Measurements from ENCODE around the gene ARSI.

The ARSI gene

DNA sequence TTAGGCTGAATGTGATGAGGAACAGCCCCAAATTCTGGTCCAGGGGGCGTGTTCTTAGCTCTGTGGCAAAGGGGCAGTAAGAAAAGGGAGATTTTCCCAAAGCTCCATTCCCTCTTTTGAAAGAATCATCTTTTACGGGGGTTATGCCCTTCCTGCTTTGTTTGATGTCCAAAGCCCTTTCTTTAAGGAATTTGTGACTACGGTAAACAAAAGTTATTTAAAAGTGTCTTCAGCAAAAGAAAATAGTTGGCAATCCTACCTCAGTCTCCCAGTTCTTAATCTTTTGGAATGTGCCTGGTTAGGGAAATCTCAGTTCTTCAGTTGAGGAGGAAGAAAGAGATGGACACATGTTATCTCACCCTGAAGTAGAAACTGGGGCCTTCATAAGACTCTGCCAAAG lies 24.4 kb upstream of the ARSI start:
- DNase-seq (ENCODE audit: low read depth in 2 of 2), result no peak

DNA sequence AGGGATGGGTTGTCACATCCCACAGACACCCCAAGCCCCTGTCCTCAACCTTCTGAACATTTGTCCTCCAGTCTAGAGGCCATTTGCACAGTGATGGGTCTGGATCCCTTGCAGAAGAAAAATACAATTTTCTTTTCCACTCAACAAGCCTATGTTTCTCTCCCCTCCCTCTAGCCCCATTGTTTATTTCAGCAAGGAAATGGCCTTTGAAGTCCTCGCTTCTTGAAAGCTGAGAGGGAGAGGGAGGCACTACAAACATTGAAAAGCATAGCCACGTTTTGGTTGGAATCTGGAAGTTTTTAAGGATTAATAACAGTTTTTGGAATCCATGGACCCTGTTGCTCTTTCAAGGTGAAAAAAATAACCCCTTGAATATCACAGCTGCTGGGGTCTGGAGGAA lies 24.0 kb upstream of the ARSI start:
- no peak for DNase-seq (ENCODE audit: low read depth in 2 of 2)

DNA sequence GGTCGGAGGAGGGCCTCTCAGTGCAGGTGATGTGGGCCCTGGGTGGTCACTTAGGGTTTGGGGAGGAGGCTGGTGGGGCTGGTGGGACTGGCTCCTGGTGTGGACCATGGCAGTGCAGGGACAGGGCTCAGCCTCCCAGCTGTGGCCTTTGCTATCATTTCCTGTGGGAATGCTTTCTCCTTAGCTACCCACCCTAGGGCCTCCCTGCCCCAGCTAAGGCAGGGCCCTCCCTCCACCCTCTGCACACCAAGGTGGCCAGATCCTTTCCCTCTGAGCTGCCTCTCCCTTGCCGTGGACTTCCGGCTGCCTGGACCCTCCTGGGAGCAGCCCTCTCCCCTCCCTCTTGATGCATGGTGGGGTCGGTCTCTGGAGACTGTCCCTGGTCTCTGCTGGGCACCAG lies 22.7 kb upstream of the ARSI start:
- no peak for DNase-seq (ENCODE audit: low read depth in 2 of 2)

DNA sequence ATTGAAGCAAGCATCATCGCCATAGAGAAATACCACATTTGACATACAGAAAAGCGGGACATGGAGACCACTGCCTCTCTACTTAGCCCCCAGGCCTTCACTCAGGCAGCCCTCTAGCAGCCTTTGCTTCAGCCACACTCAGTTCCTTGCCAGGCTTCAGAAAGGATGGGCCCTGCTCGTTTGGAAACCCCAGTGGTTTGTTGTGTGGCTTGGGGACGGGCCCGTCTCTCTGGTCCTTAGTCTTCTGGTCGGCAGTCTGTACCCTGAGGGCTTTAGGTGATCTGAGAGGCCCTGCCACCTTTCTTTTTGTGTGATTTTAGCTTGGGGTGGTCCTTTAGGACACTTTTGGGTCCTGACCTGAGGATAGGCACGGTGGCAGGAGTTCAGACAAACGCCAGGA lies 21.1 kb upstream of the ARSI start:
- DNase-seq (ENCODE audit: low read depth in 2 of 2), result no peak

DNA sequence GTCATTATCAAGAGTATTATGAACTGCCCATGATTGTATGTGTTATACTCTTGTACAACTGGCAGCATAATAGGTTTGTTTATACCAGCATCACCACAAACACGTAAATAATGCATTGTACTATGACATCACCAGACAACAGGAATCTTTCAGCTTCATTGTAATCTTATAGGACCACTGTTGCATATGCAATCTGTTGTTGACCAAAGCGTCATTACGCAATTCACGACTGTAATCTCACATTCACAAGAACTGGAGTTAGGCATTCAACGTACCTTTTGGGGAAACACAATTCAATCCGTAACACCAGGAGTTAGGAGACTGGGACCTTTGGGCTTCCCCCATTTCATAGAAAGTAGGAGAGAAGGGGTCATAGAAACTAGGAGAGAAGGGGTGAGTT lies 20.4 kb upstream of the ARSI start:
- no peak for DNase-seq (ENCODE audit: low read depth in 2 of 2)

DNA sequence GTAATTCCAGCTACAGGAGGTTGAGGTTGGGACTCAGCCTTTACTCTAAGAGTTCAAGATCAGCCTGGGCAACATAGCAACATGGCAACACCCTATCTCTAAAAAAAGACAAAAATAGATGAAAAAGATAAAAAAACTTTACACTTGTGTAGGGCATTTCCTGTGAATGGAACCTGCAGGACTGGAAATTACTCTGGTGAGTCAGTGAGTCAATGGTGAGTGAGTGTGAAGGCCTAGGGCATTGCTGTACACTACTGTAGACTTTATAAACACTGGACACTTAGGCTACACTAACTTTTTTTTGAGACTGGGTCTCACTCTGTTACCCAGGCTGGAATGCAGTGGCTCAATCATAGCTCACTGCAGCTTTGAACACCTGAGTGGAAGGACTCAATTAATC lies 19.5 kb upstream of the ARSI start:
- DNase-seq (ENCODE audit: low read depth in 2 of 2), result no peak

DNA sequence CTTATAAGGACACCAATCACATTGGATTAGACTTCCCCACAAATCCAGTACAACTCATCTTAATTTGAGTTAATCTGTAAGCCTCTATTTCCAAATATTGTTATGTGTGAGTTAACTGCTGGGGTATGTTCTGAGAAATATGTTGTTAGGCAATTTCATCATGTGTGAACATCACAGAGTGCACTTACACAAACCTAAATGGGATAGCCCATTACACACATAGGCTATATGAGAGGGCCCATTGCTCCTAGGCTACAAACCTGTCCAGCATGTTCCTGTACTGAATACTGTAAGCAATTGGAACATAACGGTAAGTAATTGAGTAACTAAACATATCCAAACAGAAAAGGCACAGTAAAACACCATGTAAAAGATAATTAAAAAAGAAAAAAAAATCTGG lies 19.1 kb upstream of the ARSI start:
- no peak for DNase-seq (ENCODE audit: low read depth in 2 of 2)

DNA sequence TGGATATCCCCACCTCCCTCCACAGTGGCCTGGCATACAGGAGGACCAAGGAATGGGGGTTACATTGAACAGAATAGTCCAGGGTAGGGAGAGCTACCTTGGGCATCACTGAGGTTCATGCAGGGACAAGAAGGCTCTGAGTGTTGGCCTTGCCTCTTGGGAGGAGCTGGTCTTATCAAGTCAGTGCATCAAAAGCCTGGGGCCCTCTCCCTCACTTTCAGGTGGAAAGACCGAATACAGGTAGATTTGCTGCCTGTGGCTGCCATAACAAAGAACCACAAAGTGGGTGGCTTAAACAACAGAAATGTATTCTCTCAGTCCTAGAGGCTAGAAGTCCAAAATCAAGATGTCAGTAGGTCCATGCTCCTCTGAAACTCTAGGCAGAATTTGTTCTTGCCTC lies 18.5 kb upstream of the ARSI start:
- DNase-seq (ENCODE audit: low read depth in 2 of 2), result no peak

DNA sequence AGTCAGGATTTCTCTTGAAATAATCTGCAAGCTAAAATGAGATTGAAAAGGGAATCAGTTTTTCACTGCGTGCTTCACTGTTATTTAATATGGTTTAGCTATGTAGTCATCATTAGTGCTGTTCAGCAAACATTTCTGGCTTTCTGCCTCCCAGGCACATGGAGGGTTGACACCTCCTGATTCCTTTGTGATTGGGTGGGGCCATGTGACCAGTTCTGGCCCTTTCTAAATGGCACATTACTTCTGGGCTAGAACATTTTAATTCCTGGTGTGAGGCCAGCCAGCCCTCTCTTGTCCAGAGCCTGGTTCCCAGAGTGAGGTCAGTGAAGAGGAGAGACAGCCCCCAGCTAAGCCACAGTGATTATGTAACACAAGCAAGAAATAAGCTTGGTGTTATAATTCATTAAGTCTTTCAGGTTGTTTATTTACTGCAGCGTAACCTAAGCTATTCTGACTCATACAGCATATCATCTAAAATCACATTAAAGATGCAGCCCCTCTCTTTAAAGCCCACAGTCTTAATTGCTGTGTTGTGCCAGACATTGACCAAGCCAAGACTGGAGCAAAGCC lies 17.4 kb upstream of the ARSI start:
- no peak for DNase-seq (ENCODE audit: low read depth in 2 of 2)

DNA sequence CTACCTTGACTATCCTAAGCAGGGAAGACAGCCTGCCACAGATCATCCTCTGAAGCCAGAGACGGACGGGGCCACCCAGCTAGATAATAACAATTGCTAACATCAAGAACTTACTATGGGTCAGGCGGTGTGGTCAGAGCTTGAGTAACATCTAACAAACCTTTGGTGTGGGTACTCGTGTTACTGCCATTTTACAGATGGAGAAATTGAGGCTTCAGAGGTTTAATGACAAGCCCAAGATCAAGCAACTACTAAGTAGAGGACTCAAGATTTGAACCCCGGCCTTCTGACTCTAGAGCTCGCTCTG lies 16.7 kb upstream of the ARSI start:
- DNase-seq (ENCODE audit: low read depth in 2 of 2), result no peak

DNA sequence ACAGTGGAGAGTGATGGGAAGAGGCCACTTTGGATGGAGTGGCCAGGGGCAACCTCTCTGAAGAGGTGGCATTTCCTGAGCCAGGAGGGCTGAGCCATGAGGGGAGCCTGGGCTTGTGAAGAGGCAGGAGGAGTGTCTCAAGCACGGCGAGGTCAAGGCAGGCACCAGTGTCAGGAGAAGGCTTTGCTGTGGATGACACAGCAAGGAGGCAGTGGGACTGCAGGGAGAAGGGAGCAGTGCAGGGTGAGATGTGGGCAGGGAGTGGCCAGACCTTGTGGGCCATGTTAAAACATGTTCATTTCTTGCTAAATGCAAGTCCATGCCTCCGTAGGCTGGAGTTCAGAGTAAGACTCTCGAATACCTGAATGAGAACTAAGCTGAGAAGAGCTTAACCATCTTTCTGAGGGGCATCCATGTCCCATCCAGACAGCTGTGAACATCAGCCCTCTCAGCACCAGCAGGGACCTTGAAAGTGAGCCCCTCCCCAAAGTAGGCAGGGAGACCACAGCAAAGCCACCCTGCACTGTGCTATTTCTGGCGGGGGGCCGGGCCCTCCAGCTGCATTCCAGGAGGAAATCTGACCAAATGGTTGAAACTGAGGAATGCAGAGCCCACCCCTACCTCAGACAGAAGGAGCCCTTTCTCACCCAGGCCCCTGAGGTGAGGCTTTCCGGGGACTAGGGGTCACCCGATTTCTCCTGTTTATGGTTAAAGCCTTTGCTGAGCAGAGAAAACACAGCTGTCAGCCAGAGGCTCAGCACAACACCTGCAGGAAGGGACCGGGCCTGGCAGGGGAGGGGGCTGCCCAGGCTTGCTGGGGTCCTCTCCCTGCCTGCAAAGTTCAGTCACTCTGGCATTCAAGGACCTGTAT lies 16.1 kb upstream of the ARSI start:
- no peak for DNase-seq (ENCODE audit: low read depth in 2 of 2)

DNA sequence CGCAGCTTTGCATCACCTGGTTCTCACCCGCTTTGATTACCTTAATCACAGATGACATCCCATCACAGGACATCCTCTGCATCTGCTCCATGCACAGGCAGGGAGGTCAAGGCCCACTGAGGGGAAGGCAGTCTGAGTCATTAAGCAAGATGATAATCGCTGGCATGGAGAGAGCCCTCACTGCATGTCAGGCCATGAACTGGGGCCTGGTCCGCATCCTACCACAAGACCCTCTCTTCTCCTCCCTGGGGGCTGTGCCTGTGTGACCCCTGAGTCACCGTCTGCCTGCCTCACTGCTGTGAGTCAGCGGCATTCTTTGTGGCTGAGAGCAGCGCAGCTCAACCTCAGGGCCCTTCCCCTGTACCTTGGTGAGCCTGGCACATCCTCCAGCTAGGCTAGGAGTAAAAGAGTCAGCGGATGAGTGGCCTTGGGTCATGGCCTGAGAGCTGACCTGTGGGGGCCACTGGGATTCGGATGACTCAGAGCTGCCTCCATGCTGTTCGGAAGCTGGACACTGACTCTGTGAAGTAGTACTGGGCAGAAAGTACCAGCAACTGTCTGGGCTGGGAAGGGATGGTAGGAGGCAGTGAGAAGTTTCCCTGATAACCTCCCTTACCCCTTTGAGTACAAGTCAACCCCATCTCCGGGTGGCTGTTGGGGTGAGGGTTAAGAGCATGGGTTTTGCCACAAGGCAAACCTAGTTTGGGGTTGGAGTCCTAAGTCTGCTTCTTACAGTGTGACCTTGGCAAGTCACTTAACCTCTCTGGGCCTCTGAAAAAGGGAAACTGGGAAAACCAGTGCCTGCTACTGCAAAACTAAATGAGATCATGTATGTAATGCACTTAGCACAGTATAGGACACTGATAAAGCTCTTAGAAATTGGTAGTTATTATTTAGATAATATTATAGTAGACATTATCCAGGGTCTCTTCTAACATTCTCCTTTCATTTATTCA lies 14.6 kb upstream of the ARSI start:
- no peak for DNase-seq (ENCODE audit: low read depth in 2 of 2)

DNA sequence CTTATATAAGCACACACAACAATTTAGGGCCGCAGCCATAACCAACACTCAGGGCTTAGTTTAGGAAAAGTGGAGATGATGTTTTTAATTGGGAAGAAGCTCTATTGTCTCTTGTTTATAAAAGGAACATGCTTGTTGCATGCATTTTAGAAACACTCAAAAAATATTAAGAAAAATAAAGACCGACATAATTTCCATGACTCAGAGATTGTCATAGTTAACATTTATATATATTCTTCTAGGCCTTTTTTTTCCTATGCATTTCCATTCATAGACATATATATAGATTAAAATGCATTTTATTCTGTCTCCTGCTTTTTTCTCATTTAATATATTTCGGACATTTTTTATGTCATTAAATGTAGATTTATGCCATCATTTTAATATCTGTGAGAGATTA lies 13.6 kb upstream of the ARSI start:
- DNase-seq (ENCODE audit: low read depth in 2 of 2), result no peak

DNA sequence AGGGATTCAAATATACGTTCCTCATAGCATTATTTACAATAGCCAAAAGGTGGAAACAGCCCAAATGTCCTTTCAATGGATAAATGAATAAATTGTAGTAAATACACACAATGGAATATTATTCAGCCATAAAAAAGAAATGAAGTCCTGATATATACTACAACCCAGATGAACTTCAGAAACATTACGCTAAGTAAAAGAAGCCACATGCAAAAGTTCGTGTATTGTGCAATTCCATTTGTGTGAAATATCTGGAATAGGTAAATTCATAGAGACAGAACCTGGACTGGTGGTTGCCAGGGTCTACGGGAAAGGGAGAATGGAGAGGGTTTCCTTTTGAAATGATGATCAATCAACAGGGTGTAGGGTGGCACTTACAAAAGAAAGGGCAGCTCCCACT lies 12.5 kb upstream of the ARSI start:
- no peak for DNase-seq (ENCODE audit: low read depth in 2 of 2)

DNA sequence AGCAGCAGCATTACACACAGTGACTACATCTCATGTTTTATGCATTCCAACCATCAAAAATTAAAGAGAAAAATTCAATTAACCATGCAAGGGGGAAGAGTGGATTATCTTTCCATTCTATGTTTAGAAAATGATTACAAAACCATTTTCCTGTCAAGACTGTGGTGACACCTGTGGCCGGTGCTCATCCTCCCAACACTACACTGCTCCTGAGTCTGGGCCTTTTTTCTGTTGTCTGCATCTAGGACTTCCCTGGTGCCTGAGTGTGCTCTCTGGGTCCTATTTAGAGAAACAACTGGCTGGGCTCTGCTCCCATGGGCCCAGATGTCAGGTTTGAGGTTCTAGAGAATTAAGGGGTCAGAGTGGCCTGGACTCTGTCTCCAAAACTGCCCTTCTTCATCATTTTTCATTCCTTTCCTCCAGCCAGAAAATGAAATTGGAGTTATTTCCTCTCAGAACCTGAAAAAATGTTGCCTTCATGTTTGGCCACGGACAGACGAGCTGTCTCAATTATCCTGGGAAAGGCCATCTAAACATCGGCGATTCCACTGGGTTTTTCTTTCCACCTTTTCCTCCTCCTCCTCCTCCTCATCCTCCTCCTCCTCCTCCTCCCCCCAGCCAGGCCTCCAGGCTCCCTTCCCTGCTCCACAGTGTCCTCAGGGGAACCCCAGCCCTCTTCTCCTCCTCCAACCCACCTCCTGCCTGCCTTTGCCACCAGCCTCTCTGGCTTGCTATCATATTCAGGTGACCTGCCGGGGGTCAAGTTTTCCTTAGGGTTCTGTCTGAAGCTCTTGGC lies 11.4 kb upstream of the ARSI start:
- DNase-seq (ENCODE audit: low read depth in 2 of 2), result no peak

DNA sequence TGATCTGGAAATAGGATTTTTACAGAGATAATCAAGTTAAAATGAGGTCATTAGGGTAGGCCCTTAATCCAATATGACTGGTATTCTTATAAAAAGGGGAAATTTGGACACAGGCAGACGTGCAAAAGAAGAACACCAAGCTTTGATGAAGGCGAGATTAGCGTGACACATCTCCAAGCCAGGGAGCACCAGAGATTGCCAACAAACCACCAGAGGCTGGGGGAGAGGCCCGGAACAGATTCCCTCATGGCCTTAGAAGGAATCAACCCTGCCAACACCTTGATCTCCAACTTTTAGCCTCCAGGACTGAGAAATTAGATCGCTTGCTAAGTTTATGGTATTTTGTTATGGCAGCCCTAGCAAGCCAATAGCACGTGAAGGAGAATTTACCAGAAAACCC lies 10.8 kb upstream of the ARSI start:
- DNase-seq (ENCODE audit: low read depth in 2 of 2), result no peak

DNA sequence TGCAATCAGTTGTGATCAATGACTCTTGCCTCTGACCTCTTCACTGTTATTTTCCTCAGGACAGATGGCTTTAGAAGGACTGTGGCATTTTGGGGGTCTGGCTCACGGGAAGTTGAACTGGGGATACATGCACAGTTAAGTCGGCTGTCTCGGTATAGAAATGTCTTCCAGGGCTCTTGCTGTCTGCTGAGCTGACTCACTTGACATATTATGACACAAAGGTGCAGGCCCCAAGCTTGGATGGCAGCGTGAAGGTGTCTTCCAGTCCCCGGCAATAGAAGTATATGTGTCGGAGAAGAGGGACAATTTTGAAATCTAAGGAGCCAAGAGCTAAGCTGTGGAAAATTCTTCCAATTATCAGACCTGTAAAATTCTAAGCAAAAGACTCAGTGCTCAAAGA lies 9.8 kb upstream of the ARSI start:
- no peak for DNase-seq (ENCODE audit: low read depth in 2 of 2)

DNA sequence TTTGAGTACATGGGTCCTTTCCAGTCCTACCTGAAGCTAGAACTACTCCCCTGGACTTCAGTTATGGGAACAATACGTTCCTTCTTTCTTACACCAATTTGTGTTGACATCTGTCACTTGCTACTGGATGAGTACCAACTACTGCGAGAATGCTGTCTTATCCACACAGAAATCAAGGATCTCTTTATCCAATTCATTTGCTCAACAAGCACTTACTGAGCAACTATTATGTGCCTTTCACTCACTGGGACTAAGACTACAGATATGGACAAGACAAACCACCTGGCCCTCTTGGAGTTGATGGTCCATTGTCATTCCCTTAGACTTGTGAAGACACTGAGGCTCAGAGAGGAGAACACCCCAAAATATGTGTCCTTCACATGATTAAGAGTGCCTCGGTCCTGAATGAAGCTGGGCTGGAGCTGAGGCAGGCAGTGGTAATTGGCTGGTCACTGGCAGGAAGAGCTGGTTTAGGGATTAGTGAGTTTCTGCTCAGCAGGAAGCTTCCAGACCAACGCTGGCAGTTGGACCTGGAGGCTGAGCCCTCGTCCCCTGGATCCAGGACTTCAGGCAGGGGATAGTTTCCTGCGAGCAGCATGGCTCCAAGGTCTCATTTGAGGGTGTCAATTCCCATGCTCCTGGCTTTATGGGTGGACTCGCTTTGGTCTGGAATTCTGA lies 8.4 kb upstream of the ARSI start:
- no peak for DNase-seq (ENCODE audit: low read depth in 2 of 2)

DNA sequence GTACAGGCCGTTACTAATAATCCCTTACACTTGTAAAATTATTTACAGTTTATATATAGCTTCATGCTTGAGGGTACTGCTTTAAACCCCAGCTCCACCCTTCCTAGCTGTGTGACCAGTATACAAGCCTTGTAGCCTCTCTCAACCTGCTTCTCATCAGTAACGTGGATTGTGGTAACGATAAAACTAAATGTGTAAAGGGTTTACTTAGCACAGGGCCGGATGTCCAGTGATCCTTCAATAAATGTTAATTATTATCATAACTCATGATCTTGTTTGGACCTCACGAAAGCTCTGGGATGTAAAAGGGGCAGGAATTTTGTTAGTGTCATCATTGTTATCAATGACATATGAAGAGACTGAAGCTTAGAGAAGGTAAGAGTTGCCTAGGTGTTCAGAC lies 7.5 kb upstream of the ARSI start:
- no peak for DNase-seq (ENCODE audit: low read depth in 2 of 2)

DNA sequence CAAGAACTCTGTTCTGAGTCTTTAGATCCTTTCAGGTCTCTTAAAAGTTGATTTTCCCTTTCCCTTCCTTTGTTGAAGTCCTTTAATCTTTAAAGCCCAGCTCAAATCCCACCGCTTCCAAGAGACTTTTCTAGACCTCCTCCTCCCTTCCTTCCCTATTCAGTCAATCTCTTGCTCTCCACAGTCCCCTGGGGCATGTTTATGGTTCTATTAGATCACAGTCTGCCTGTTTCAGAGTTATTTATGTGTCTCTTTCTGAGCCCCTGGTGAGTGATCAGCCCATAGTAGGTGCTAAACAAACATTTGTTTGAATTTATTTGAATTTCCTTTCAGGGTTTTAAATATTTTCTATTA lies 7.2 kb upstream of the ARSI start:
- DNase-seq (ENCODE audit: low read depth in 2 of 2), result no peak

DNA sequence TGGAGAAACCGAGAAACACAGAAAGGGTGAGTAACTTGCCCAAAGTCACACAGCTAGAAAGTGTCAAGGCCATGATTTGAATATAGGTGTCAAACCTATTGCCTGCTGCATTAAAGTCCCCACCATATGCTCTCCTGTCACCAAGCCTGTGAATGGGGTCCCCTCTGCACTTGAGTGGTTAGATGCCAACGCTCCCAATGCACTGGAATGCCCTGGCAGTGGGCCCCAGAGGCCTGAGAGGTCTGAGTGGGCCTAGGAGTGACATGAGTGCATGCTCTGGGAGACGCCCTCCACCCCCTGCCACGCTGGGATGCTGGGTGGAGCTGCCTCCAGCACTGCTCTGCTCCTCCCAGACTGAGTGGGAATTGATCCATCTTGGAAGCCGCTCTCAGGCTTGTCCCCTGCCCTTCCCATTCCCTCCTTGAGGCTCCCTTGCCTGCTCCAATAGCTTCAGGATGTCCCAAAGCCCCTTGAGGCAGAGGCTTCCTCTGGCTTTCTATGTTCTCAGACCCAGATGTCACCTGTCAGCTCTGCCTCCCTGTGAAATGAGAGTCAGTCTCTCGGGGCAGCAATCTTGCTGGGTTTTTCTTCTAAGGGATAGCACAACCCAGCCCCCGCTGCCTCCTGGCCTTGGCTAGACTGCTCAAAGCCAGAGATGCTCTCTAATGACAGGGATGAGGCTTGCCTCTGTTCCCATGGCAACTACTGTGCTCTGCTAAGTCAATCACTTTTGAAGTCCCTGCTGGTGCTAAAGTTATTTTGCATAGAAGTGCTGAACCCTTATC lies 6.6 kb upstream of the ARSI start:
- DNase-seq (ENCODE audit: low read depth in 2 of 2), result no peak
